ENCODE measurements around the gene FGF21.

DNA sequence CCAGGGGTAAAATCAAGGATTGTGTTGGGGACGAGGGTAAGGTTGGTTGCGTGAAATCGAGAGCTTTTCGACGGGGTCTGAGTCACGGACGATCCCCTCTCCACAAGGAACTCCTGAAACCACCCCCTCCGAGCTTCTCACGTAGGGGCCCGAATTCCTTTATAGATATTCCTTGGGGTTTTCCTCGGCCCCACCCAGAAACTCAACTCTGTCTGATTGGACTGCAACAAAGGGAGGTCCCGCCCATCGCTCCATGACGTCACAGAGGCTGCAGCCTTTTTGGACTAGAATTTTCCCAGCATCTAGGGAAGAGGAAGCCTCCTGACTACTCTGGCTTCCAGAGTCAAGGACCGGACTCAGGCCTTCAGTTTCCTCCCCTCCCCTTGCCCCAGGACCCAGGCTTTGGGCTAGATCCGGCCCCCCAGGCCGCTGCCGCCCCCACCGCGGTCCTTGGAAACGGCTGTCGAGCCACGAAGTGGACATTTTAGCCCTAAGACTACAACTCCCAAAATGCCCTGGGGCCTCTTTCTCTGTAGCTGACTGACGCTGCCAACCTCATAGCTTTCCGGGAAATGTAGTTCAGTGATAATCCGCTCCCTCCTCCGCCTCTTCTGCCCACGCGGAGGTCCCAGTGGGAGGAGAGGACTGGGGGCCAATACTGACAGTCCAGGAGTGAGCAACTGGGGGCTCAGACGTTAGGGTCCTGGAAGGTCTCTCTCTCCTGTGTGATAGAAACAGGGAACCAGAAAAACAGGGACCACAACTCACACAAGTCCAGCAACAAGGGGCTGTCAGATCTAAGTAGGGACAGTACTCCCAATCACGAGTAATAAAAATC, 8.4 kb upstream of the FGF21 start, which contains the start of gene IZUMO1:
- TF ChIP-seq POLR2A (IDR thresholded peaks at IDR 0.05; ENCODE audit: low read depth, low read length) (no peak), POLR2AphosphoS5 (IDR thresholded peaks at IDR 0.05; ENCODE audit: low read depth, low read length) (no peak), TAF1 (IDR thresholded peaks at IDR 0.05; ENCODE audit: borderline replicate concordance, low read depth, low read length) (no peak)

Measured in GM12892 (cell line).